IPS-NIHi7 (cell line): Measurements from ENCODE around the gene BMAL1.
"Not testable (repeated sequence)": the region's sequence is repeated elsewhere in the genome, so short reads cannot be mapped to it uniquely, and the experiment has no call there.

Experiments
- DNase-seq: peaks from one replicate; pipeline ENCODE4 v3.0.0; 2012; ENCODE audit warnings: mixed read lengths; ENCODE audit errors: extremely low spot score

The BMAL1 gene

DNA sequence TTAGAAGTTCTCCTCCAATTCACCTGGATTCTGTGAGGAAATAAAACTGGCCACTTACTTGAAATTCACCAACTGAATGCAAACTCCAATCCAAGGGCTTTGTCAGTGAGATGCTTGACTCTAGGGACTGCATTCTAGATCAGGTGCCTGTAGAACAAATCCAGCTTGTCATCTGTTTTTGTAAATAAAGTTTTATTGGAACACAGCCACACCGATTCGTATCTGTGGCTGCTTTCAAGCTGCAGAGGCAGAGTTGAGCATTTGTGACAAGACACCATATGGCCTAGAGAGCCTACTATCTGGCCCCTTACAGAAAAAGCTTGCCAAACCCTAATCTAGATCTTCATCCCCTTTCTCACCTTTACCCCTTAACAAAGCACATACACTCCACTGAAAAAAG lies 103.1 kb downstream of the BMAL1 start:
- DNase-seq: no peak

DNA sequence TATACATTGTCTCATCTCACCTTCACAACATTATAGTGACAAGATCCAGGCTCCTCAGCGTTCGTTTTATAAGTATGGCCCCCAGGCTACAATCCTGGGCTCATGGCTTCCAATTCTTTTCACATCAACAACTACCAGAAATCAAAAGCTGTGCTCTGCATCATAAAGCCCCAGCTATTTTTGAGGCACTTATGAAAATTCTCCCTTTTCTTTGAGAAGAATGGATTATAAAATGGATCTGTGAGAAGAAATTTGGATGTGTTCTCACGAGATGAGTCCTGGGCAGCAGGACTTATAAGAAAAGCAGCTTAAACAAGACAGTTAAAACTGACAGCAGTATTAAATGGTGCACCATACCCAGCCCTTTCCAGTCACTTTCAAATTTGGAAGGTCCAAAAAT lies 105.2 kb downstream of the BMAL1 start:
- DNase-seq: no peak

DNA sequence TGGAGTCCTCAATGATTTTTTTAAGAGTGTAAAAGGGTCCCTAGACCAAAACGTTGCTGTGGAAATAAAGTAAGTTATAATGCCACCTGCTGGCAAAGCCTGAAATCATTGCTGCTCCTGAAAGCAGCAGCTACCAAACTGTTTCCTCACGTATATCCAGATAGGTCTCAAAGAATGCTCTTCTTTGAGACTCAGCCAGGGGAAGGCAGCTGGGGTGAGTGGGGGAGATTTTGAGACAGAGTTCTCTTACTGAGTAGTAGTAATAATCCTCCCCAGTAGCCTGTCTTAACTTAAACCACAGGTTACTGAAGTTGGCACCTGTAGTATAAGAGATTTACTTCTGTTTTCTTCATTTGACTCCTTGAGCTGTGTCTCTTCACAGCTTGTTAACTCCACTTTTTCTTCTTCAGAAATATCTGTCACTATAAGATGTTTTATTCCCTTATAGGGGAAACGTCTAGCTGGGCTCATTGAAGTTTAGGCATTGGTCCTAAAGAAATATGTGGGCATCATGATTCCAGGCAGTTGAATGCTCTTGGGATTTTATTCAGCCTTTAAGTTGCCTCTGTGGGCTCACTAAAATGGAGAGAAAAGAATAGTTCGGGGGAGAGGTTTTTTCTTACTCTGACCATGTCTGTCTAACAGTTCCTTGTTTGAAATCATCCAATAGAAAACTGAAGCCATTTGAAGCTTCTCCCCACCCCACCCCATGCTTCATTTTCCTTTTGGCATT lies 107.5 kb downstream of the BMAL1 start:
- DNase-seq: peak; percentile 65

DNA sequence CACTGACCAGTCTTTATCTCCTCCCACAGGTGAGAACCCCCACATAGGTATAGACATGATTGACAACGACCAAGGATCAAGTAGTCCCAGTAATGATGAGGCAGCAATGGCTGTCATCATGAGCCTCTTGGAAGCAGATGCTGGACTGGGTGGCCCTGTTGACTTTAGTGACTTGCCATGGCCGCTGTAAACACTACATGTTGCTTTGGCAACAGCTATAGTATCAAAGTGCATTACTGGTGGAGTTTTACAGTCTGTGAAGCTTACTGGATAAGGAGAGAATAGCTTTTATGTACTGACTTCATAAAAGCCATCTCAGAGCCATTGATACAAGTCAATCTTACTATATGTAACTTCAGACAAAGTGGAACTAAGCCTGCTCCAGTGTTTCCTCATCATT lies 109.0 kb downstream of the BMAL1 start:
- DNase-seq: no peak

DNA sequence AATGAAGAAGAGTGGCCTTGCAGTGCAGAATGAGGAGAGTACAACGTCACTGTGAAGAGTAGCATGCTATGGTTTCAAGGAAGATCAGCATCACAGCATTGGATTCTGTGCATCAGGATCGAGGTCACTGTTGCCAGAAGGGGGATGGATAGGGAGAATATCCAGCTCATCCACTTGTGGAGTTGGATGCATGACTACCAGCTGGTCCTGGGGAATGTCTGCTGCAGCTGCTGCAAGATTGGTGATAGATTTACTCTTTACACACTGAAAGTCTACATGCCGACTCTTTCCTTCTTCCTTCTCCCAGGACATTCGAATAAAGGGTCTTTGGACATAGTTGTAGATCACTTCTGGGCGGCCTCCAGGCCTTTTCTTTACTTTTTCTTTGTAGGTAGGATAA lies 111.2 kb downstream of the BMAL1 start:
- no peak for DNase-seq

DNA sequence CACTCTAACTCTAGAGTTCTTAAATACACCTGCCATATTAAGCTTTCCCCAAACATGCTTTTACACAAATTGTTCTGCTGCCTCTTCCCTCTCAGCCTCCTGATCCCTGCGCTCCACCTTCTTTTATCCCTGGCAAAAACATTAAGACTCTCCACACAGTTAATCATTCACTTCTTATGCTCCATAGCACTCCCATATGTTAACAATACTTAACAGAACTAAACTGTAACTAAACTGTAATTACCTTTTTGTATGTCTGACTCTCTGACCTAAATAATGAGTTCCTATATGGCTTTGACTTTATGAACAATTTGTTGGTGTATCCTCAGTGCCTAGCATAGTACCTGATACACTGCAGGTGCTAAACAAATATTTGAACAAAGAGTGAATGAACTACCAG lies 113.6 kb downstream of the BMAL1 start:
- no peak for DNase-seq

DNA sequence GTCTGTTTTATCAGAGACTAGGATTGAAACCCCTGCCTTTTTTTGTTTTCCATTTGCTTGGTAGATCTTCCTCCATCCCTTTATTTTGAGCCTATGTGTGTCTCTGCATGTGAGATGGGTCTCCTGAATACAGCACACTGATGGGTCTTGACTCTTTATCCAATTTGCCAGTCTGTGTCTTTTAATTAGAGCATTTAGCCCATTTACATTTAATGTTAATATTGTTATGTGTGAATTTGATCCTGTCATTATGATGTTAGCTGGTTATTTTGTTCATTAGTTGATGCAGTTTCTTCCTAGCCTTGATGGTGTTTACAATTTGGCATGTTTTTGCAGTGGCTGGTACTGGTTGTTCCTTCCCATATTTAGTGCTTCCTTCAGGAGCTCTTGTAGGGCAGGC lies 120.7 kb downstream of the BMAL1 start:
- not testable (repeated sequence) for DNase-seq

DNA sequence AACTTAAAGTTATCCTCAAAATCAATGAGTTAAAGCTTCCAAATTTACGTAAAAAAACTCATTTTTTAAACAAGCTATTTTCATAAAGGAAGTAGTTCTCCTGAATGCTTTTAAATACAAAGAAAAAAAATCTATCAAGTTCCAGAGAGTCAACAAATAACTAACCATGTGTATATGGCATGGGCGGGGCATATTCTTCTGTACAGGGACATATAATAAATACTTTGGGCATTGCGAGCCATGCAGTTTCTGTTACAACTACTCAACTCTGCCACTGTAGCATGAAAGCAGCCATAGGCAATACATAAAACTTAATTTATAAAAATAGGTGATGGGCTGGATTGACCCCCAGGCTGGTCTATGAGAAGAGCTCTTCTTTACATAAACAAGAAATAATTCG lies 127.6 kb downstream of the BMAL1 start:
- DNase-seq: no peak

DNA sequence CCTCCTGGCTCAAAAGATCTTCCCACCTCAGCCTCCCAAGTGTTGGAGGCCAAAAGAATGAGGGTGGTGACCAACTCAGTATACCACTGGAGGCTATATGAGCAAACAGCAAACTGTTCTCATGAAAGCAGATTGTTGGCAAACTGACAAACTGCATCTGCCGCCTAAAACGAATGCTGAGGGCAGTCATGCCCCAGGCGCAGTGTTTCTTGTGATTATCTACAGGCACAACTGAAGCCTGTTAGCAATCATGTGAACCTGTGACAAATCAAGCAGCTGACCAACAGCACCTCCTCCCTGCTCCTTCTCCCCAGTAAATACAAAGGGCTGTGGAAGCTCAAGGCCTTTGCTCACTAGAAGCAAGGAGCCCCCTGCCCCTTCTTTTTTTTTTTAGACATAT lies 137.6 kb downstream of the BMAL1 start:
- no peak for DNase-seq

DNA sequence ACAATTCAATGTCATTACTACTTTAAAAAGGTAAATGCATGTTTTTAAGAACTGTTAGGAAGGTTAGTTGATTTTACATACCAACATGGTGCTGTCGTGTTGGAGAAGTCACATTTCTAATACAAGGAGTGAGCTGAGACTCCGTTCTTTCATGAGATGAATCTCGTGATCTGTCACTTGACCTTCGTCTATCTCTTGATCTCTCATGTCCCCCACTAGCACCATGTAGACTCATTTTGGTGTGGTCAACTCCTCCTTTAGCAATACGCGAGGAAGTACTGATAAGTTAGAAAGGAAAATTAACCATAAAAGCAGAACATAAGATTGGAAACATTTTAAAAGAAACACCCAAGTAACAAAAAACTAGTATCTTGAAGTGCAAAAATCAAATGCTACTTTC lies 144.0 kb downstream of the BMAL1 start:
- DNase-seq: no peak

DNA sequence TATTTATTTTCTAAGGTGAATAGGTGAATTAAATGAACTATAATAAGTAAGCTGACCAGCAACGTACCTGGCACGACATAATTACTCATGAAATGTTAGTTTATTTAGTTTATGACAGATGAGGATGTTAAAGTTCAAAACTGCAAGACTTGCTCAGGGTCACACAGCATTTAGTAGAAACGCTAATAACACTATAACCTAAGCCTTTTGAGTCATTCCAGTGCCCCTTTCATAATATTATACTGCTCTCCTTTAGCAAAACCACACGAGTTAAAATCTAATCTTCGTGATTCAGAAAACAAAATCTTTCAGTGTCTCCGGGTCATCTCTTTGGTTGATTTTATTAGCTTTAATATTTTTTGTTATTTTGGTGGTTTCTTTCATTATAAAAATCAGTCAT lies 145.8 kb downstream of the BMAL1 start:
- DNase-seq: no peak

DNA sequence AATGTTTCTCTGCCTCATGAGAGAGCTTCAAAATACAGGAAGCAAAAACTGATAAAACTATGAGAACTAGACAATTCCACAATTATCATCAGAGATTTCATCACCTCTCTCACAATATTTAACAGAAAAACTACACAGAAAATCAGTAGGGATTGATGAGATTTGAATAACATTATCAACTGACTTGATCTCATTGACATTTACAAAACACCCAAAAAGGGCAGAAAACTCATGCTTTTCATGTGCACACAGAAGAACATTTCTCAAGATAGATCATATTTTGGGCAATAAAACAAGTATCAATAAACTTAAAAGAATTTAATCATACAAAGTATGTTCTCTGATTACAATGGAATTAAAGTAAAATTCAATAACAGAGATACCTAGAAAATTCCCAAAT lies 149.8 kb downstream of the BMAL1 start:
- no peak for DNase-seq

DNA sequence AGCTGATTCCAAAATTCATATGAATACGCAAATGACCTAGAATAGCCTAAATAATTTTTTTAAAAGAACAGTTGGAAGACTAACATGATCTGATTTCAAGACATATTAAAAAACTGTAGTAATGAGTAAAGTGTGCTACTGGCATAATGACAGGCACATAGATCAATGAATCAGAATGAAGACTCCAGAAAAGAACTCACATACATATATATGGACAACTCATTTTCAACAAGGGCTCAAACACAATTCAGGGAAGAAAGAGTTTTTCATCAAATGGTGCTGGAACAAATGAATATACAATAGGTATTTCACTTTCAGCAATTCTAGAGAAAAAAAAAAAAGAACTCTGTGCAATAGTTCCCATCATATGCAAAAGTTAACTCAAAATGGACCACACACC lies 151.7 kb downstream of the BMAL1 start:
- DNase-seq: no peak

DNA sequence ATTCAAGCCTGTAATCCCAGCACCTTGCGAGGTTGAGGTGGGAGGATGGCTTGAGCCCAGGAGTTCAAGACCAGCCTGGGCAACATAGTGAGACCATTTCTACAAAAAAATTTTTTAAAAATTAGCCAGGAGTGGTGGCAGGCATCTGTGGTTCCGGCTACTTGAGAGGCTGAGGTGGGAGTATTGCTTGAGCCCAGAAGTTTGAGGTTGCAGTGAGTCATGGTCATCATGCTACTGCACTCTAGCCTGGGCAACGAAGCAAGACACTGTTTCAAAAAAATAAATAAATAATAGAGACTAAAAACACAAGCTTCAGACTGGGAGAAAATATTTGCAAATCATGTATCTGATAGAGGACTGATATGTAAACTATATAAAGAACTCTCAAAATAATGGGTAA lies 152.2 kb downstream of the BMAL1 start:
- no peak for DNase-seq

DNA sequence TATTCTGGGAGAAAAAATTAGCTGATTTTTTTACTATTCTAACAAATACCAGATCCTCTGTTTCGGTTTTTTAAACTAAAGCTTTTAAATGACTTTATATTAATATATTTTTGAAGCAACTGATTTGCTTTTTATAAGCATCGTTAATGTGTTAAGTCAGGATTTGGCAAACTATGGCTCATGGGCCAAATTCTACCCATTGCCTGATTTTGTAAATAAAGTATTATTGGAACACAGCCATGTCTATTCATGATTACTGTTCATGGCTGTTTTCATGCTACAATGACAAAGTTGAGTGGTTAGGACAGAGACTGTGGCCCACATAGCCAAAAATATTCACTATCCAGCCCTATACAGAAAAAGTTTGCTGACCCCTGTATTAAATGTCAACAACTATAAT lies 155.8 kb downstream of the BMAL1 start:
- no peak for DNase-seq

DNA sequence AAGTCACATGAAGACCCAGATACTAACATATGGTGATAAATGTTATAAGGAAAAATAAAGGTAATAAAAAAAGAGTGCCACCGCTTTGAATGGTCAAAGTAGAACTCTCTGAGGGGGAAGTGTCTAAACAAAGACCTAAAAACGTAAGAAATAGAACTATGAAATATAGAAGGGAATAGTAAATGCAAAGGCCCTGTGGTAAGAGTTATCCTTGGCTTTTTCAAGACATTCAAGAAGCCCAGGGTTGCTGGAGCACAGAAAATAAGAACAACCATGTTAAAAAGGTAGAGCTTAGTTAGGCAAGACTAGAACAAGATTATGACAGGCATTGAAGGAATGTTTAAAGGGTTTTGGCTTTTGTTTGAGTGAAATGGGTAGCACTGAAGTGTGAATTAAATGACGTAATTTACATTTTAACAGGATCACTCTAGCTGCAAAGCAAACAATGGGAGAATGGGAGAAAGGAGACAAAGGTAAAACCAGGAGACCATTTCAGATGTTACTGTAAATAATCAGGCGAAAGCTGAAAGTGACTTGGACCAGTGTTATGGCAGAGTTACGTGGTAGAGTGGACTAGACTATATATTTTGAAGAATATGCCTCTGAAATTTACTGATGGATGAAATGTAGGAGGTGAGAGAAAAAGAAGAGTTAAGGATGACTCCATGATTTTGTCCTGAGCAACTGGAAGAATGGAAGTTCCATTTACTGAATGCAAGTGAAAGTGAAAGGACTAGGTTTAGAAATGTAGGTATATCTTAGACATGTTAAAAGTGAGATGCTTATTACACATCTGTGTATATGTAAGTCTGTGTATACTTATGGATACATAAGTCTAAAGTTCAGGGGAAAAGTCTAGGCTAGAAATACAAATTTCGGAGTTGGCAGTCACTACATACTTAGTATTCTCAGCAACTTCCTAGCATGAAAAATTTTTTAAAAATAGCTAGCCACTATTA lies 156.9 kb downstream of the BMAL1 start:
- DNase-seq: peak; percentile 16

DNA sequence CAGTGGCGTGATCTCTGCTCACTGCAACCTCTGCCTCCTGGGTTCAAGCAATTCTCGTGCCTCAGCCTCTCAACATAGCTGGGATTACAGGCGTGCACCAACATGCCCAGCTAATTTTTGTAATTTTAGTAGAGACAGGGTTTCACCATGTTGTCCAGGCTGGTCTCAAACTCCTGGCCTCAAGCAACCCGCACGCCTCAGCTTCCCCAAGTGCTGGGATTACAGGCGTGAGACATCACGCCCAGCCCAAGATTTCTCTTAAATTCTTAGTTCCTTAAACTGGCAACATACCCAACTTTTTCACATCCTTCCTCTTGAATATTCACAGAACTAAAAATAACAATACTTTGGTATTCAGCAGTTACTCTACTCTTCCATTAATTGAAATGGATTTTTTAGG lies 159.2 kb downstream of the BMAL1 start:
- DNase-seq: not testable (repeated sequence)
